GM18873 (cell line): ENCODE data around the gene FHIT.

Source experiments
- ATAC-seq: cut with Tn5 transposase; IDR thresholded peaks from one replicate; pipeline ENCODE4 v1.9.1; 2021; ENCODE audit warnings: mild to moderate bottlenecking, moderate library complexity, moderate number of reproducible peaks; ENCODE audit not compliant: unreplicated experiment, low FRiP score

The FHIT gene

DNA sequence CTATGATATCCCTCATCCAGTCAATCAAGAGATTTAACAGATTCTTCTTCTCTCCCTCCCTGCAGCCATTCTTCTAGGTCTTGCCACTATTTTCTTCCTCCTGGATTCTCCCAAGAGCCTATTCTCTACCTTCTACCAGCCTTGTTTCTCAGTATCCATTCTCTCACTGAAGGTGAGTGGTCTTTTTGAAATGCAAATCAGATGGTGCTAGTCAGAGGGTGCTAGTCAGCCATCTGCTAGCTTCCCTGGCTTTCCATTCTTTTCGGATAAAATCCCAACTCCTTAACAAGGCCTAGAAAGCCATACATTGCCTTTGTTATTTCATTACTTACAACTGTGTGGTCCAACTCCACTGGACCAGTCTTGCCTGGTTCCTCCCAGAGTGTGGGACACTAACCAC, 1467.1 kb downstream of the FHIT start:
- no peak for ATAC-seq

- ATAC-seq: no peak
Measured at GRCh38 chr3:59783468-59783988, 1467.7 kb downstream of the FHIT start.

DNA sequence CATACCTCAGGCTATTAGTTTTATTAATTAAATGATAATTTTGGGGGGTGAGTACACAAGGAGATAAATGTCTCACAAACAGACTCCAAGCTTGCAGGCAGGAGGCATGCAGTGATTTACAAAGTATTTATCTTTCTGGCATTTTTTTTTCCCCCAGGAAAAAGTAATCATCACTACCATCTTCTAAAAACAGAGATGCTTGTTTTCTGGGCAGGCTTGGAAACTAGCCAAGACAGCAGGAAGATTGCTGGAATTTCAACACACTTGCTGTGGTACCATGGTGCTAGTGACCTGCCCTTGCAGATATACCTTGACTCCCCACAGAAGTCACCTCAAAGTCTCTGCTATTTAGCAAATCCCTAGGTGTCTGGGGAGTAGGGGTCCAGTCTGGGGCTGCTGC, 1468.6 kb downstream of the FHIT start:
- no peak for ATAC-seq

DNA sequence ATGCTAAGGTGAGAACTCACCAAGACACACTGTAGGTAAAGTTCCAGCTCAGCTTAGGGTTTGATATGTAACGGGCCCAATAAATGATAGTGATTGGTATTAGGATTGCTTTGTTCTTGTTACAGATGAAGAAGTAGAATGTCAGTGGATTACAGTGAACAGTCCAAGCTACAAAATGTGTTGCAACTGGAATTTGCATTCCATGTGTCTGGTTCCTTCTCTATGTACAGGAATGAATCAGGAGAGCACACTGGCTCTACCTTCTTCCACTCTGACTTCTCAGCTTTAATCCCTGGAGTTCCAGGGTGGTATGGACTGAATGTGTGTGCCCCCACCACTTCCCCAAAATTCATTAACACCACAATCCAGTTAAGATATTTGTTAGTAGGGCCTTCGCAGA, 1471.0 kb downstream of the FHIT start:
- ATAC-seq: no peak

- ATAC-seq: no peak
Measured at GRCh38 chr3:59779260-59779659, 1472.0 kb downstream of the FHIT start.

- ATAC-seq: no peak
Measured at GRCh38 chr3:59777667-59778077, 1473.6 kb downstream of the FHIT start.

GRCh38 chr3:59777066-59777465, 1474.2 kb downstream of the FHIT start:
- ATAC-seq: no peak

- no peak for ATAC-seq
Measured at GRCh38 chr3:59775761-59776325, 1475.4 kb downstream of the FHIT start.

DNA sequence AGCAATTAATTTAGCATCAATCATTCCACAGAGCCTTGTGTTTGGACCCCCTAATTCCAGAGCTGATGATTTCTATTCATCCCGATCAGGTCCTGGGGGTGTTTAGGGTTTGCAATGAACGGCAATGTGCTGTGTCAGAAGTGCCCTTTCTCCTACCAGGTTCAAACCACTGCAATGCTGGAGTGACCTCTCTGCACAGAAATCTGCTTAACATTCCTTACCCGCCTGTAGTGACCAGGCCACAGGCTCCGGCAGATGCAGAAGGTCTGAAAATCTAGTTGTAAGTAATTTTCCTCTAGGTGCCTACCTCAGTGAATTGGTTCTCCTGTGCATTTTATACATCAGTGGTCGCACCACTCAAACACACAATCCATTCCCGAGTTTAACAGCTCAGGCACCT, 1476.1 kb downstream of the FHIT start:
- ATAC-seq: no peak

GRCh38 chr3:59774634-59775033, 1476.6 kb downstream of the FHIT start:
- no peak for ATAC-seq

DNA sequence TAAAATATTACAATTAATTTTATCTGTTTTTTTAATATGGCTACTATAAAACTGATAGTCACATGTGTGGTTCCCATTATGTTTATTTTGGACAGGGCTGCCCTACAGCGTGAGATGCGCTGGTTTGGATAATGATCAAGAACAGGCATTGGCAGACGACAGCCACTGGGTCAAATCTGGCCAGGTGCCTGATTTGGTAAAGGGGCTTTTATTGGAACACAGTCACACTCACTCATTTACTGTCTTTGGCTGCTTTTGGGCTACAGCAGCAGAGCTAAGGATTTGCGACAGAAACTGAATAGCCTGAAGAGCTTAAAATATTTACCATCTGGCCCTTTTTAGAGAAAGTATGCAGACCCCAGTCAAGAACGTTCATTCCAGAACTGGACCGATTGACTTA, 1477.3 kb downstream of the FHIT start:
- ATAC-seq: no peak

- no peak for ATAC-seq
Measured at GRCh38 chr3:59772416-59773408, 1478.5 kb downstream of the FHIT start.

DNA sequence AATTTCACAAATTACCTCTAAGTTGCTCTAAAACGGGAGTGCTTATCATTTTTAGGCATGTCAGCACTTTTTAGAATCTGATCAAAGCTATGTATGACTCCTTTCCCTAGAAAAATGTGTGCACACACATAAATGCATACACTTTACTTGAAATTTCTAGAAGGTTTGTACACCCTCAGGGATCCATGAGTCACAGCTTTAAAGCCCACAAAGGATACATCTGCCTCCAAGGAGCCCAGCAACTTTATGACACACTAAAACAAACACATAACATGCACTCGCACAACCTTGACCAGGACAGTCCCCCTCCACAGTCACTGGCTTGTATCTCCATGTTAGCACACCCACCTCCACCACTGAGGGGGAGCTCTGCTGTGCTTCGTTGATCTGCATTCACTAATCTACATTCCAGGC, 1479.5 kb downstream of the FHIT start:
- no peak for ATAC-seq

DNA sequence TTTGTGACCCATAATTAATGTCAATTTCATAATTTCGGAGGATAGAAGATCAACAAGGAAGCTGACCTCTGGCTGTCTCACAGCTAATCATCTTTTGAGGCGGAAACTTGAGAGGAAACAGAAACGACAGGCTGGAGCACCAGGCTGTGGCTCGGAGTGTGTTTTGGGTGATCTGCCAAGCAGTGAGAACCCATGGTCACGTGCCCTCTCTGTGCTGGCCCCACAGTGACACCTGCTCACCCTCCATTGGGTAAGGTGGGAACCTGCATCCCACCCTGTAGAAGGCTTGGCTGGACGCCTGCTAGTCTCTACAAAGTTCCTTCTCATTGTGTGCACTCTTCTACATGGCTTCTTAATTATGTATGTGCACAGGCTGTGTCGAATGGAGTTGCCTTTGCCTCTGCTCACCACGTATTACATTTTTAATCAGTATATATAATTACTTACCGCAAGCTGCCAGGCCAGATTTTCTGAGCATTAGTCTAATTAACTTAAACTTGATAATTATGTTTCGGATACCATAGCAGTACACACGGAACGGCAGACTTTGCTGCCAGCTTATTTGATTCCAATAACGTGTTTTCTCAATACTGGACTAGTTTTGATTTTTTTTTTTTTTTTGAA, 1482.0 kb downstream of the FHIT start:
- no peak for ATAC-seq

DNA sequence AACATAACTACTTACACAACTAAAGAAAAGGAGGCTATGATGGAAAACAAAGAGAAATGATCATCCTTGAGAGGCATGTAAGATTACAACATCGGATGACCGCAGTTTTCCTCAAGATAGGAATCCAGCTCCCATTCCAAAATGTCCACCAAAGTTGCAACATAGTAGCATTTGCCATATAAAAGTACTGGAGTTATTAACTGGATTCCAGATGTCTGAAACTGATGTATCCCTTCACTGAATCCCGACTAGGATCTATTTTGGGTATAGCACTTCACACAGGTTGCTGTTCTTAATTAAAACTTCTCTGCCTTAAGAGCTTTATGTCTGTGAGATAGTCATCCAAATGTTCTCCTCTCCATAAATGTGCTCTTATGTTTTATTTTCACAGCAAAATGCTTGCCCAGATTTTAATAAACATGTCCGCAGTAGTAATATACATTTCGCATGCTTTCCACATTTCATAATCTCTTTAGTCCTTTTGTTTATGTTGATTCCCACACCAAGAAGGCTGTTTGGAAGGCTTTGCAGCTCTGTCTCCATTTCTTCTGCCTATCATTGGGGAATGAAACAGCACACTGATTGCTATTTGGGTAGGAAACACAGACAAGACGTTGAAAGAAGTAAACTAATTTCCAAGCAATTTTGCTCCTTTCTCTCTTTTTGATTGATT, 1484.9 kb downstream of the FHIT start:
- no peak for ATAC-seq

- no peak for ATAC-seq
Measured at GRCh38 chr3:59764171-59764570, 1487.1 kb downstream of the FHIT start.

DNA sequence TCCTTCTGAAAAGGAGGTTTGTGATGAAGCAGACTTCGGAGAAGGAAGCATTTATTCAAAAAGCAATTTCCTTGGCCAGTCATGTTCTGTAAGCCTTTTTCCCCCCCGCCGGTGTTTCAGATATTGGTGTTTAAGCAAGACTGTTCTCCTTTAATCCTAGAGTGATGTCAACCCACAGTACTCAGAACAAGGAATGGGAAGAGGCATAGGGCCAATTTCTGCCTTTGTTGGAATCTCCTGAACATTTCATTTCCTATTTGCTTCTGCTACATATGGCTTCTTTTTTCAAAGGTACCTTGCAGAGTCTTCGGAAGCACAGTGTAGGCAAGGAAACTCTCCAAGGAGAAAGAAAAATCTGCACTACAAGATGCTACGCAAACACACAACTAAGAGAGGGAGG, 1488.3 kb downstream of the FHIT start:
- ATAC-seq: no peak

DNA sequence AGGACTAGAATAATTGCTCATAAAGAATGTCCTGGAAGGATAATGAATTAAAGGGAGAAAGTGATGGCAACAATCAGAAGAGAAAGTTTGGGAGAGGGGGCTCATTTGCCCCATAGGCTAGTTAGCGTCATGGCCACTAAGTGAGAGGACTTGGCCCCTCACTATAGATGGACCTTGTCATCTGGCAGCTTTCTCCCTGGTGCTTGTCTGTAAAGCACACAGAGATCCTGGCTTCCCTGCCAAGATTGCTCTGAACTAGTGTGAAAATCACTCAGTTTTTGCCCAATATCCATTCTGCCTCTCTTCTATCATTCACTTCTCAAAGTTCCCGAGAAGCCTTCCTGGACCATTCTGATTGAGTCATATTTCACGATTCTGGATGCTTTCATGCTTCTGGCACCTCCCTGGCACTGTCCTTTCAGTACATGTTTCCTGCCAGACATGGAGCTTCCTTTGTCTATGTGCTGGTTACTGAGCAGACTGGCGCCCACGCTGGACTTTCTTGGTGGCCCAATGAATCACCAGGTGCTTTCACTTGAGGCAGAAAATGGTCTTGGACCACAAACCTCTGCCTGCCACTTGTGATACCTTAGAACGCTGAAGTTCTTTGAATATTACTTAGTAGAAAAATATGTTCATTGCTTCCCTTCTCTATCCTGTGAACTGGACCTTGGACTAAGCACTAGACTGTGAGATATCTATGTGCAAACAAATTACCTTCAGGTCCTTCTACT, 1491.8 kb downstream of the FHIT start:
- no peak for ATAC-seq

GRCh38 chr3:59758672-59759071, 1492.6 kb downstream of the FHIT start:
- ATAC-seq: no peak

DNA sequence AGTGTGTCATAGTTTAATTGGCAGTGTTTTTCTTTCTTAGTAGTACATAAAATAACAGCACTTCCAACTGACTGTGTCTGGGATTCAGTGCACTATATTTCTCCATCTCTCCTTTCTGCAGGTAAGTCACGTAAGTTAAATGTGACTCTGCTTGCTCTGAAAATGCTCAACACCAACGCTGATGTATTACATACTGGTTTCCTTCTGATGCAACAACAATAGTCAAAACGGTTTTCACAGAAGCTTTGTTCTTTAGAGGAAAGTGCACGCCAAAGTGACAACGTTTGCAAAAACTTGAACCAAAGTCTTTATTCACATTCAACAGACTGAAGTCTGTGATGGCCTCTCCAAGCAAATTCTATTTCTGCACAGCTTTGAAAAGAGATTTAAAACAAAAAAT, 1494.3 kb downstream of the FHIT start:
- no peak for ATAC-seq
